ENCODE data around the gene NELFCD. TPM values are rescaled to one million over a fixed set of nuclear protein-coding genes. Genes with fewer than 3 reads are reported as not detected.

The NELFCD gene
- polyA plus RNA-seq, 1 of the 3 experiments (the other 2 are of a cell fraction), result 90.0 TPM

GRCh38 chr20:59044295-59044694, 63.2 kb downstream of the NELFCD start:
- WGBS (ENCODE audit: low lambda C conversion rate), result 91% methylated on average over 3 of the region's 3 CpGs
- H3F3A ChIP-seq (replicated peaks; ENCODE audit: insufficient read depth), result peaks cover 5% of the 10 kb centered on the region
- H2AFZ ChIP-seq (ENCODE audit: low read depth), result peak overlapping the region; percentile 7; the same call in 1 of the 2 replicates
- peaks cover 7 to 27% of the 10 kb centered on the region in 2 experiments; a peak in 3 of 4 replicates for H3K4me1 ChIP-seq (ENCODE audit: control insufficient read depth in 1 of 2, insufficient read depth in 2 of 2, low read depth in 1 of 2, low read length in 1 of 2)
- H3K9ac ChIP-seq, result no peak overlapping the region
- H3K9me2 ChIP-seq, result no peaks in the 10 kb centered on the region
- H3K4me2 ChIP-seq, result no peak overlapping the region
- ChIA-PET CTCF (interaction anchor here (0.6 kb wide), 1 partner anchor 526 kb away, joined by 3 read pairs; no protein-coding TSS in a partner anchor), POLR2A (no interaction called here)
- TF ChIP-seq IRF3 (IDR thresholded peaks at IDR 0.05; ENCODE audit: low read depth, low read length) (no peak), MEF2A (IDR thresholded peaks at IDR 0.05; ENCODE audit: borderline replicate concordance, low read depth) (no peak), FOXJ3 (CRISPR knock-in tag; IDR thresholded peaks at IDR 0.05) (no peak), USF2 (IDR thresholded peaks at IDR 0.05; ENCODE audit: borderline replicate concordance, low read depth, low read length) (no peak), RCOR1 (IDR thresholded peaks at IDR 0.05; ENCODE audit: low read length) (no peak), EP300 (IDR thresholded peaks at IDR 0.05; ENCODE audit: borderline replicate concordance in 1 of 2, low read depth in 1 of 2, low read length in 1 of 2) (no peak), GATA2 (CRISPR knock-in tag; IDR thresholded peaks at IDR 0.05) (no peak), POLR2AphosphoS5 (IDR thresholded peaks at IDR 0.05; ENCODE audit: low read depth, low read length) (no peak)
- peaks cover 33% of the 10 kb centered on the region for H3K79me2 ChIP-seq (ENCODE audit: insufficient read depth)
- peaks cover 4% of the 10 kb centered on the region; the same call in 1 of the 2 replicates for H4K20me1 ChIP-seq (ENCODE audit: insufficient read depth)
- H3K9me3 ChIP-seq, result no peaks in the 10 kb centered on the region
- DNase-seq, result no peak
- H3K4me3 ChIP-seq (ENCODE audit: low read depth in 2 of 2, low read length in 1 of 2), result no peak overlapping the region
- H3K36me3 ChIP-seq (replicated peaks in 1 of 2; ENCODE audit: control insufficient read depth in 1 of 2, insufficient read depth in 2 of 2, low read length in 1 of 2), result peaks cover 5 to 14% of the 10 kb centered on the region in 2 experiments
- no peak overlapping the region for H3K27ac ChIP-seq (ENCODE audit: low read depth in 2 of 2, low read length in 1 of 2)
- H3K27me3 ChIP-seq (ENCODE audit: insufficient read depth), result no peaks in the 10 kb centered on the region

Other genes with a start within 250 kb of the NELFCD start
- gene GNAS-AS1, start 130.4 kb upstream of the NELFCD start, polyA plus RNA-seq (2012; rRNA removed), result 1.2 and 1.5 TPM in 2 replicates
- 1,011 and 1,562 TPM in 2 replicates for gene GNAS, start 128.5 kb upstream of the NELFCD start, polyA plus RNA-seq (2012; rRNA removed)
- 0.03 and 0.05 TPM in 2 replicates for gene CTSZ, start 26.0 kb downstream of the NELFCD start, polyA plus RNA-seq (2012; rRNA removed)
- gene TUBB1, start 38.2 kb downstream of the NELFCD start, polyA plus RNA-seq (2012; rRNA removed), result 0.02 TPM in 1 of 2 replicates, not detected in the other
- 48.0 and 60.8 TPM in 2 replicates for gene ATP5F1E, start 51.1 kb downstream of the NELFCD start, polyA plus RNA-seq (2012; rRNA removed)
- gene PRELID3B, start 61.5 kb downstream of the NELFCD start, polyA plus RNA-seq (2012; rRNA removed), result 20.9 and 27.4 TPM in 2 replicates
- gene ZNF831, start 182.6 kb downstream of the NELFCD start, polyA plus RNA-seq (2012; rRNA removed), result not detected in 2 replicates

Measured in SK-N-SH (cell line).